ENCODE data around the gene PARD3.
"Not testable (repeated sequence)": the region's sequence is repeated elsewhere in the genome, so short reads cannot be mapped to it uniquely, and the experiment has no call there.

Gene PARD3

DNA sequence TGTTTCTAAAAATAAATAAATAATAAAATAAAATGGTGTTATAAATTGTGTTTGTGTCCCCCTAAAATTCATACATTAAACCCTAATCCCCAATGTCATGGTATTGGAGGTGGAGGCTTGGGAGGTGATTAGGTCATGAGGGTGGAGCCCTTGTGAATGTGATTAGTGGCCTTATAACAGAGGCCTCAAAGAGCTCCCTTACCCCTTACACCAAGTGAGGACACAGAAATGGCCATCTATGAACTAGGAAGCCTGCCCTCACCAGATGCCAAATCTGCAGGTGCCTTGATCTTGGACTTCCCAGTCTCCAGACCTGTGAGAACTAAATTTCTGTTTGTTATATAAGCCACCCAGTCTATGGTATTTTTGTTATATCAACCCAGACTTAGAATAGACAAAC lies 738.7 kb downstream of the PARD3 start:
- no peak for DNase-seq

DNA sequence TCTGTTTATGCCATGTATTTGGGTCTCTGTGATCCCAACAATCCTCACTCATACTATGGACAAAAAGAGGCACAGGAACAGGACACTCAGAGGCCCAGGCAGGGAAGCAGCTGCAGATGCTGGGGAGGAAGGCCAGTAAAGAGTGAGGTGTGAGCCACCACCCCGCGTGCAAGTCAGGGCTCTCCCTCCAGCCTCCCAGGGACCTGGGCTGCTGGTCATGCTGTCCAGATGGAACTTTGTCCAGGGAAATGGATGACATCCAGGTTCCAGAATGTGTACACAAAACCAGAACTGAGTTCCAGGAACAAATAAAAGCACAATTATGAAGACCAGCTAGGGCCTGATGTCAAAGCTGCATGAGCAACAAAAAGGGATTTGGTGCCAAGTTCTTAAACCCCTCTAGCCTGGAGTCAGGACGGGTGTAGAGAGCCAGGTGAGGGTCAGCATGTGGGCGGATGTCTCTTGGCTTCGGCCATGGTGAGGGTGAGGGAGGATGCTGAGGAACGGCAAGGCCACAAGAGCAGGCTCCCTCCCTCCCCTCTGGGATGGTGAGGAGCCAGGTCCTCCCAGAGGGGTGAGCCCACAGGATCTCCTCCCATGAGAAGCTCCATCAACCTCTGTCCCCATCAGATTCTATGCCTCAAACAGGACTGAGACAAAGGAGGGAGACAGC lies 739.7 kb downstream of the PARD3 start:
- DNase-seq, result no peak

DNA sequence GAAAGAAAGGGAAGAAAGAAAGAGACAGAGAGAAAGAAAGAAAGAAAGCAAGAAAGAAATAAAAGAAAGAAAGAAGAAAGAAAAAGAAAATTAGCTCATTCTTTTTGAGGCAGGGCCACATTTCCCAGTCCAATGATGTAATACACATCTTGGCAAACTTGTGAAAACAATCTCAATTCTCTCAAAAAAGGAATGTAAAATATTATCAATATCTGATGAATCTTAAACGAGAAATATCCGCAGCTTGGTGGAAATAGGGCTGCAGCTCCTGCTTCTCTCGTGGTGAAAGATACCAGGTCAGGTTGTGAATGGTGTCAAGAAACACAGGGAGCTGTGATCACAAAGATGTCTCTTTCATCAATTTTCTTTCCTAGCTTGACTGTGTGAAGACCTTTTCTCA lies 741.0 kb downstream of the PARD3 start:
- DNase-seq, result no peak

DNA sequence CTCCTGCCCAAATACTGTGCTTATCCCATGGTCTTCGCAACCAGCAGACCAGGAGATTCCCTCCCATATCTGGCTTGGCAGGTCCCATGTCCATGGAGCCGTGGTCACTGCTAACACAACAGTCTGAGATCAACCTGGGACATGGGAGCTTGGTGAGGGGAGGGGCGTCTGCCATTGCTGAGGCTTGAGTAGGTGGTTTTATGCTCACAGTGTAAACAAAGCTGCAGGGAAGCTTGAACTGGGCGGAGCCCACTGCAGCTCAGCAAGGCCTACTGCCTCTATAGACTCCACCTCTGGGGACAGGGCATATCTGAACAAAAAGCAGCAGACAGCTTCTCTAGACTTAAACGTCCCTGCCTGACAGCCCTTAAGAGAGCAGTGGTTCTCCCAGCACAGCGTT lies 747.4 kb downstream of the PARD3 start:
- DNase-seq, result not testable (repeated sequence)

DNA sequence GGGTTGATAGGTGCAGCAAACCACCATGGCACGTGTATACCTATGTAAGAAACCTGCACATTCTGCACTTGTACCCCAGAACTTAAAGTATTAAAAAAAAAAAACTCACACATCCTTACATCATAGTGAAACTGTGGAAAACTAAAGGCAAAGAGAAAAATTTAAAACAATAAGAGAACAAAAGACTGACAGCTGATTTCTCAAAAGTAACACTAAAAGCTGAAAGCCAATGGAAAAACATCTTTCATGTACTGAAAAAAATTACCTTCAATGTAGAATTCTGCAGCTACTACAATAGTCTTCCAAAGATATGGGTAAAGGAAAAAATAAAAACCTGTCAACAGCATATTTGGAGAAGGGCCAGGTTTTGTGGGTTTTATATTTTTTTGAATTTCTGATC lies 751.5 kb downstream of the PARD3 start:
- DNase-seq, result no peak

DNA sequence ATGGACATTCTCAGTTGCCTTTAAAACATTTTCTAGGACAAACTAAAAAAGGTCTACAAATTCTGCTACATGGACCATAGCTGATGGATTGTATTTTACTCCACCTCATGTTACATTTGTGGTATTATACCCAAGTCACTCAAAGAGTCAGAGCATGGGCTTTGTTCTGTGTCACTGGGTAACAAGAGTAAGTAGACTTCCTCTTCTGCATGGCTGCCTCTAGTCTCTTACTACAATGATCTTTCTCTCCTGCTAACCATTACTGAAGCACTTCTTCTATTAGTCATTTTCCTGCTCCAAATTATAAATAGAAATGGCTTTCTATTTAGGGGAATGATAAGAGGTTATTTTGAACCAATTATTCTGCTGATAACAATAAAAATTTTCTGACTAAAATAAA lies 753.3 kb downstream of the PARD3 start:
- DNase-seq, result no peak
